HCEC 1CT (cell line): Measurements from ENCODE around the gene GRAP2.
A peak's percentile ranks its signal among the peaks of the same experiment; 100 is the strongest.

ENCODE experiments used
- DNase-seq: peaks from one replicate; pipeline ENCODE4 v3.0.0-alpha.2; 2017

GRAP2 gene

GRCh38 chr22:39995393-39996252 is 94.7 kb downstream of the GRAP2 start:
- no peak for DNase-seq

GRCh38 chr22:39996732-39997131 is 95.8 kb downstream of the GRAP2 start:
- DNase-seq, result peak; percentile 10

- DNase-seq, result no peak
These were observed 96.5 kb downstream of the GRAP2 start for GRCh38 chr22:39997421-39997820.

GRCh38 chr22:39997939-39998726 is 97.2 kb downstream of the GRAP2 start:
- no peak for DNase-seq

- peak; percentile 74 for DNase-seq
These were observed 98.4 kb downstream of the GRAP2 start for GRCh38 chr22:39999144-39999757.

- no peak for DNase-seq
These were observed 99.3 kb downstream of the GRAP2 start for GRCh38 chr22:40000171-40000570.

- no peak for DNase-seq
These were observed 100.2 kb downstream of the GRAP2 start for GRCh38 chr22:40001106-40001505.

- no peak for DNase-seq
These were observed 101.1 kb downstream of the GRAP2 start for GRCh38 chr22:40001800-40002577.

GRCh38 chr22:40002935-40003715 is 102.2 kb downstream of the GRAP2 start:
- DNase-seq, result no peak

- no peak for DNase-seq
These were observed 104.0 kb downstream of the GRAP2 start for GRCh38 chr22:40004836-40005235.

- DNase-seq, result no peak
These were observed 105.8 kb downstream of the GRAP2 start for GRCh38 chr22:40006641-40007040.

GRCh38 chr22:40007853-40008710 is 107.2 kb downstream of the GRAP2 start:
- no peak for DNase-seq

GRCh38 chr22:40008726-40009291 is 107.9 kb downstream of the GRAP2 start:
- DNase-seq, result peak; percentile 36

- no peak for DNase-seq
These were observed 108.4 kb downstream of the GRAP2 start for GRCh38 chr22:40009292-40009774.

GRCh38 chr22:40009951-40010671 is 109.2 kb downstream of the GRAP2 start:
- no peak for DNase-seq

- DNase-seq, result no peak
These were observed 109.9 kb downstream of the GRAP2 start for GRCh38 chr22:40010746-40011145.

- DNase-seq, result no peak
These were observed 113.9 kb downstream of the GRAP2 start for GRCh38 chr22:40014667-40015248.

- DNase-seq, result no peak
These were observed 114.6 kb downstream of the GRAP2 start for GRCh38 chr22:40015358-40015976.

- no peak for DNase-seq
These were observed 117.2 kb downstream of the GRAP2 start for GRCh38 chr22:40018051-40018450.
